Smooth muscle cell (in vitro differentiated cells): ENCODE results near the gene C8G. TPM values are rescaled to one million over a fixed set of nuclear protein-coding genes. Genes with fewer than 3 reads are reported as not detected.

ENCODE experiments used
- DNase-seq: peaks from one replicate; lab custom pipeline; 2025; ENCODE audit not compliant: unreplicated experiment; lab: John Stamatoyannopoulos, UW
- H2AFZ ChIP-seq: fragments of 200-600 bp; sonication (generic); 2 replicates; pipeline ENCODE4 v1.6.0; 2016; ENCODE audit warnings: antibody characterized with exemption, low read depth, mild to moderate bottlenecking
- H3F3A ChIP-seq: fragments of 200-600 bp; sonication (generic); 2 replicates; pipeline ENCODE4 v1.6.0; 2017; ENCODE audit warnings: antibody characterized with exemption, low read depth
- H3K27ac ChIP-seq: fragments of 200-600 bp; sonication (generic); 2 replicates; pipeline ENCODE4 v1.5.1; 2016; ENCODE audit warnings: low read depth, mild to moderate bottlenecking
- H3K27me3 ChIP-seq: fragments of 200-600 bp; sonication (generic); 2 replicates; pipeline ENCODE4 v1.6.1; 2016; ENCODE audit warnings: low read depth, mild to moderate bottlenecking
- H3K36me3 ChIP-seq: fragments of 200-600 bp; sonication (generic); 2 replicates; pipeline ENCODE4 v1.5.1; 2016; ENCODE audit warnings: low read depth
- H3K4me1 ChIP-seq: fragments of 200-600 bp; sonication (generic); 2 replicates; pipeline ENCODE4 v1.5.1; 2016; ENCODE audit warnings: low read depth
- H3K4me2 ChIP-seq: fragments of 200-600 bp; sonication (generic); 2 replicates; pipeline ENCODE4 v1.6.0; 2016; ENCODE audit warnings: mild to moderate bottlenecking
- H3K4me3 ChIP-seq: fragments of 200-600 bp; sonication (generic); 2 replicates; pipeline ENCODE4 v1.5.1; 2016; ENCODE audit warnings: mild to moderate bottlenecking
- H3K79me2 ChIP-seq: fragments of 200-600 bp; sonication (generic); 2 replicates; pipeline ENCODE4 v1.6.0; 2016; ENCODE audit warnings: low read depth, mild to moderate bottlenecking
- H3K9ac ChIP-seq: fragments of 200-600 bp; sonication (generic); 2 replicates; pipeline ENCODE4 v1.6.0; 2016; ENCODE audit warnings: low read depth
- H3K9me3 ChIP-seq: fragments of 200-600 bp; sonication (generic); replicated peaks from 2 replicates; pipeline ENCODE4 v1.5.1; 2016; ENCODE audit warnings: low read depth
- H4K20me1 ChIP-seq: fragments of 200-600 bp; sonication (generic); 2 replicates; pipeline ENCODE4 v1.6.0; 2016; ENCODE audit warnings: low read depth
- CTCF ChIP-seq: fragments of 200-600 bp; sonication (generic); IDR thresholded peaks from 2 replicates; pipeline ENCODE4 v1.5.1; 2017; ENCODE audit warnings: borderline replicate concordance, mild to moderate bottlenecking, antibody characterized with exemption; ENCODE audit not compliant: insufficient read depth, poor library complexity, severe bottlenecking
- WGBS: methylation state at CpG from one replicate; pipeline ENCODE4 v1.1.7; 2016; ENCODE audit warnings: low lambda C conversion rate; 5-methylcytosine and 5-hydroxymethylcytosine counted together
- polyA plus RNA-seq: library from polyadenylated mRNA; unstranded; fragments of >200 nt; fragmentation: Nextera tagmentation; extraction: Ambion mirVana; gene quantifications from 2 replicates; pipeline ENCODE4 v1.2.1, GENCODE V29; 2016
- total RNA-seq: library from RNA; depleted of rRNA; stranded (reverse); fragments of >200 nt; gene quantifications from 2 replicates; pipeline ENCODE4 v1.2.3, GENCODE V29; 2014

Gene C8G
- total and polyA plus RNA-seq, 2 experiments from 2014 or later: 1.4 TPM; not detected in 1

- no peaks in the 10 kb centered on the region for H3K4me1 ChIP-seq
- DNase-seq: no peak
- WGBS: 81% methylated on average over 14 of the region's 14 CpGs
- H3K36me3 ChIP-seq: no peaks in the 10 kb centered on the region
- H3K9ac ChIP-seq: no peak overlapping the region
- no peaks in the 10 kb centered on the region for H4K20me1 ChIP-seq
- H3K4me2 ChIP-seq: no peak overlapping the region
- TF ChIP-seq CTCF: no peak
- H3K9me3 ChIP-seq: no peaks in the 10 kb centered on the region
- H3F3A ChIP-seq: no peaks in the 10 kb centered on the region
- no peak overlapping the region for H3K27ac ChIP-seq
- H2AFZ ChIP-seq: no peak overlapping the region
- H3K27me3 ChIP-seq: no peaks in the 10 kb centered on the region
- no peaks in the 10 kb centered on the region for H3K79me2 ChIP-seq
- no peak overlapping the region for H3K4me3 ChIP-seq
Measured at GRCh38 chr9:136971746-136972145, 26.7 kb downstream of the C8G start.

DNA sequence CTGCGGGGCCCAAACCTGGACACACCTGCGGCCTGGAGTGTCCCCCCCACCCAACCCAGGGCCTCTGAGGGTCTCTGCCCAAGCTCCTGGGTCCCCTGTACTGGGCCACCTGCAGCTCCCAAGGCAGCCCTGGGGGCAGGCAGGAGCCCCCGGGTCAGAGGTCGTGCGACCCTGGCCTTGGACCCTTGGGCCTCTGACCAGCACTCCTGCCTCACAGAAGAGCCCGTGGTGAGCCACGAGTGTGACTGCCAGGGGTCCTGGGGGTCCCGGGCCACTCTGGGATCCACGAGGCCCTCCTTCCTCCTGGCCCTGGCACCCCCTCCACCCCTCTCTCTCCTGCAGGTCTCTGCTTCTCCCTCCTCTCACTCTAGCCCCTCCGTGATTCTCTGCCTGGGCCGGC lies 27.3 kb downstream of the C8G start:
- no peaks in the 10 kb centered on the region for H3F3A ChIP-seq
- H2AFZ ChIP-seq: no peak overlapping the region
- H3K27ac ChIP-seq: no peak overlapping the region
- H3K4me3 ChIP-seq: no peak overlapping the region
- WGBS: 91% methylated on average over 11 of the region's 11 CpGs
- no peaks in the 10 kb centered on the region for H3K79me2 ChIP-seq
- no peaks in the 10 kb centered on the region for H3K36me3 ChIP-seq
- no peaks in the 10 kb centered on the region for H4K20me1 ChIP-seq
- H3K9me3 ChIP-seq: no peaks in the 10 kb centered on the region
- no peaks in the 10 kb centered on the region for H3K27me3 ChIP-seq
- DNase-seq: no peak
- TF ChIP-seq CTCF: no peak
- H3K4me2 ChIP-seq: no peak overlapping the region
- peaks cover 2% of the 10 kb centered on the region for H3K4me1 ChIP-seq
- H3K9ac ChIP-seq: no peak overlapping the region

DNA sequence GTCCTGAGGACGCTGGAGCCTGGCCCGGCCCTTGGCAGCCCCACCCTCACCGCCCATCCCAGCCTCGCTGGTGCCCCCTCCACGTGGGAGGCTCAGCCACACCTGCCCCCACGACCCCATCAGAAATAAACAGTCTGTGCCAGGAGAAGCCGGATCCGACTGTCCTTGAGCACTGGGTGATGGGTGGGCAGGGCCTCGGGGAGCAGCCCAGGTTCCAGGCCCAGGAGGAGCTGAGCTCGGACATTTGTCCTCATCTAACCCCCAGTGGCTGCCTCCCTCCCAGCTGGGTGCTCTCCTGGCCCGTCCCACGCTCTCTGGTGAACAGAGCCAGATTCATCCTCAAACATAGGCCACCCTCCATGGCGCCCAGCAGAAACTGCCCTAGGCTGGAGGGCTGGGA lies 27.7 kb downstream of the C8G start:
- DNase-seq: no peak
- no peak overlapping the region for H3K27ac ChIP-seq
- H4K20me1 ChIP-seq: no peaks in the 10 kb centered on the region
- no peaks in the 10 kb centered on the region for H3K9me3 ChIP-seq
- TF ChIP-seq CTCF: no peak
- H3K4me2 ChIP-seq: no peak overlapping the region
- H2AFZ ChIP-seq: no peak overlapping the region
- H3K27me3 ChIP-seq: no peaks in the 10 kb centered on the region
- no peaks in the 10 kb centered on the region for H3K79me2 ChIP-seq
- H3F3A ChIP-seq: no peaks in the 10 kb centered on the region
- WGBS: 74% methylated on average over 13 of the region's 13 CpGs
- H3K36me3 ChIP-seq: no peaks in the 10 kb centered on the region
- H3K4me1 ChIP-seq: peaks cover 4% of the 10 kb centered on the region
- no peak overlapping the region for H3K9ac ChIP-seq
- H3K4me3 ChIP-seq: no peak overlapping the region
